ENCODE data around the gene RDH12.

Gene RDH12

DNA sequence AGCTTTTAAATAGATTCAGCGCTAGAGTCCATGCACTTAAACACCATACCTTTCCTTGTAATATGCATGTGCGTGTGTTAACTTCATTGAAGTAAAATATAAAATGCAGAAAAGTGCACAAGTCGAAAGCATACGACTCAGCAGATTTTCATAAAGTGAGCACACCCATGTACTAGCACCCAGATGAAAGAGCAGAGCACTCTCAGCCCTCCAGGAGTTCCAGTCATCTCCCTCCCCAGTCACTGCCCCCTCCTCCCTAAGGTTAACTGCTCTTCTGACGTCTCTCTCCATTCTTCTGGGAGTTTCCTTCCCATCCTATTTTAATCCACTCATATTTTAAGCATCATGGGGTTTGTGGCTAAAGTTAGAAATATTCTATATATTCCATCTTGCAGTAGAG, 20.2 kb downstream of the RDH12 start:
- Histone ChIP-seq H3K9me3 (ENCODE audit: control insufficient read depth, insufficient read depth, low read length) (no peaks in the 10 kb centered on the region), H3K4me3 (ENCODE audit: low read length) (no peak overlapping the region), H3F3A (ENCODE audit: control insufficient read depth, insufficient read depth) (no peaks in the 10 kb centered on the region), H3K9me2 (replicated peaks; ENCODE audit: control insufficient read depth, low read length) (no peaks in the 10 kb centered on the region), H3K36me3 (ENCODE audit: control insufficient read depth, low read length) (no peaks in the 10 kb centered on the region), H3K27me3 (ENCODE audit: control insufficient read depth, low read length) (peaks cover 41% of the 10 kb centered on the region), H3K4me2 (ENCODE audit: low read length) (no peak overlapping the region), H3K4me1 (ENCODE audit: control insufficient read depth, low read length) (no peaks in the 10 kb centered on the region), H3K27ac (ENCODE audit: low read depth, low read length) (no peak overlapping the region), H3K79me2 (ENCODE audit: control insufficient read depth, low read length) (no peaks in the 10 kb centered on the region), H4K20me1 (ENCODE audit: control insufficient read depth, insufficient read depth, low read depth, low read length) (no peaks in the 10 kb centered on the region)
- TF ChIP-seq, protein P1, sequence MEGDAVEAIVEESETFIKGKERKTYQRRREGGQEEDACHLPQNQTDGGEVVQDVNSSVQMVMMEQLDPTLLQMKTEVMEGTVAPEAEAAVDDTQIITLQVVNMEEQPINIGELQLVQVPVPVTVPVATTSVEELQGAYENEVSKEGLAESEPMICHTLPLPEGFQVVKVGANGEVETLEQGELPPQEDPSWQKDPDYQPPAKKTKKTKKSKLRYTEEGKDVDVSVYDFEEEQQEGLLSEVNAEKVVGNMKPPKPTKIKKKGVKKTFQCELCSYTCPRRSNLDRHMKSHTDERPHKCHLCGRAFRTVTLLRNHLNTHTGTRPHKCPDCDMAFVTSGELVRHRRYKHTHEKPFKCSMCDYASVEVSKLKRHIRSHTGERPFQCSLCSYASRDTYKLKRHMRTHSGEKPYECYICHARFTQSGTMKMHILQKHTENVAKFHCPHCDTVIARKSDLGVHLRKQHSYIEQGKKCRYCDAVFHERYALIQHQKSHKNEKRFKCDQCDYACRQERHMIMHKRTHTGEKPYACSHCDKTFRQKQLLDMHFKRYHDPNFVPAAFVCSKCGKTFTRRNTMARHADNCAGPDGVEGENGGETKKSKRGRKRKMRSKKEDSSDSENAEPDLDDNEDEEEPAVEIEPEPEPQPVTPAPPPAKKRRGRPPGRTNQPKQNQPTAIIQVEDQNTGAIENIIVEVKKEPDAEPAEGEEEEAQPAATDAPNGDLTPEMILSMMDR (IDR thresholded peaks at IDR 0.05; ENCODE audit: low read depth, low read length, poor library complexity, severe bottlenecking), result no peak
- TF ChIP-seq EZH2phosphoT487 (IDR thresholded peaks at IDR 0.05; ENCODE audit: borderline replicate concordance, low read length), result no peak

DNA sequence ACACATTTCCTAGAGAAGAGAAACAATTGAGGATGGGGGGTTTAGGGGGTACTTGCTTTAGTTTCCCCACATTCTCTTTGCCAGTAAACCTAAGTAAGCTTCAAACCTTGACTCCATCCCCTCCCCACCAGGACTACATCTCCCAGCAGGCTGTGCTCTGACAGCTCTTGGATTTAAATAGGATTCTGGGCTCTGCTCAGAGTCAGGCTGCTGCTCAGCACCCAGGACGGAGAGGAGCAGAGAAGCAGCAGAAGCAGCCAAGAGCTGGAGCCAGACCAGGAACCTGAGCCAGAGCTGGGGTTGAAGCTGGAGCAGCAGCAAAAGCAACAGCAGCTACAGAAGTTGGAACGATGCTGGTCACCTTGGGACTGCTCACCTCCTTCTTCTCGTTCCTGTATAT, 20.6 kb downstream of the RDH12 start:
- H3K4me2 ChIP-seq (ENCODE audit: low read length), result no peak overlapping the region
- H4K20me1 ChIP-seq (ENCODE audit: control insufficient read depth, insufficient read depth, low read depth, low read length), result no peaks in the 10 kb centered on the region
- H3K9me3 ChIP-seq (ENCODE audit: control insufficient read depth, insufficient read depth, low read length), result no peaks in the 10 kb centered on the region
- H3K36me3 ChIP-seq (ENCODE audit: control insufficient read depth, low read length), result no peaks in the 10 kb centered on the region
- H3F3A ChIP-seq (ENCODE audit: control insufficient read depth, insufficient read depth), result no peaks in the 10 kb centered on the region
- peaks cover 41% of the 10 kb centered on the region for H3K27me3 ChIP-seq (ENCODE audit: control insufficient read depth, low read length)
- TF ChIP-seq, protein P1 (IDR thresholded peaks at IDR 0.05; ENCODE audit: low read depth, low read length, poor library complexity, severe bottlenecking), result no peak
- TF ChIP-seq EZH2phosphoT487 (IDR thresholded peaks at IDR 0.05; ENCODE audit: borderline replicate concordance, low read length), result no peak
- H3K27ac ChIP-seq (ENCODE audit: low read depth, low read length), result no peak overlapping the region
- no peaks in the 10 kb centered on the region for H3K79me2 ChIP-seq (ENCODE audit: control insufficient read depth, low read length)
- no peaks in the 10 kb centered on the region for H3K4me1 ChIP-seq (ENCODE audit: control insufficient read depth, low read length)
- no peak overlapping the region for H3K4me3 ChIP-seq (ENCODE audit: low read length)
- H3K9me2 ChIP-seq (replicated peaks; ENCODE audit: control insufficient read depth, low read length), result no peaks in the 10 kb centered on the region

DNA sequence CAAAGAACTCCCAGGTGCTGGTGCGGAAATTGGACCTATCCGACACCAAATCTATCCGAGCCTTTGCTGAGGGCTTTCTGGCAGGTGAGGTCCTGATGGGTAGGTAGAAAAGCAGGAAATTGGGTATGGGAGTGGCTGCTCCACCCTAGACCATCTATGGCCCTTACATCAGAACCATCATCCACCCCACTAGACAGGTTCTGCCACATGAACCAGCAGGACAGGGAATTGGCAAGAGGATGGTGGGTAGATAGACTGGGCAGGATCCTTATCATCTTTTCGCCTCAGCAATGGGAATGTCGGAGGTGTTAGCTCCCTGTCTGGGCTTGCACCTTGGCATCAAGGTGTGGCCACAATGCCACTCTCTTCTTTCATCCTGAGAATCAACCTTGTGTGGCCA, 23.5 kb downstream of the RDH12 start:
- no peaks in the 10 kb centered on the region for H3K4me1 ChIP-seq (ENCODE audit: control insufficient read depth, low read length)
- no peaks in the 10 kb centered on the region for H3K9me3 ChIP-seq (ENCODE audit: control insufficient read depth, insufficient read depth, low read length)
- no peak overlapping the region for H3K4me2 ChIP-seq (ENCODE audit: low read length)
- TF ChIP-seq, protein P1 (IDR thresholded peaks at IDR 0.05; ENCODE audit: low read depth, low read length, poor library complexity, severe bottlenecking), result no peak
- no peak for TF ChIP-seq EZH2phosphoT487 (IDR thresholded peaks at IDR 0.05; ENCODE audit: borderline replicate concordance, low read length)
- H3K27ac ChIP-seq (ENCODE audit: low read depth, low read length), result no peak overlapping the region
- H3K36me3 ChIP-seq (ENCODE audit: control insufficient read depth, low read length), result no peaks in the 10 kb centered on the region
- H3K4me3 ChIP-seq (ENCODE audit: low read length), result no peak overlapping the region
- no peaks in the 10 kb centered on the region for H3K9me2 ChIP-seq (replicated peaks; ENCODE audit: control insufficient read depth, low read length)
- H4K20me1 ChIP-seq (ENCODE audit: control insufficient read depth, insufficient read depth, low read depth, low read length), result no peaks in the 10 kb centered on the region
- H3K79me2 ChIP-seq (ENCODE audit: control insufficient read depth, low read length), result no peaks in the 10 kb centered on the region
- H3F3A ChIP-seq (ENCODE audit: control insufficient read depth, insufficient read depth), result no peaks in the 10 kb centered on the region
- H3K27me3 ChIP-seq (ENCODE audit: control insufficient read depth, low read length), result peaks cover 35% of the 10 kb centered on the region

DNA sequence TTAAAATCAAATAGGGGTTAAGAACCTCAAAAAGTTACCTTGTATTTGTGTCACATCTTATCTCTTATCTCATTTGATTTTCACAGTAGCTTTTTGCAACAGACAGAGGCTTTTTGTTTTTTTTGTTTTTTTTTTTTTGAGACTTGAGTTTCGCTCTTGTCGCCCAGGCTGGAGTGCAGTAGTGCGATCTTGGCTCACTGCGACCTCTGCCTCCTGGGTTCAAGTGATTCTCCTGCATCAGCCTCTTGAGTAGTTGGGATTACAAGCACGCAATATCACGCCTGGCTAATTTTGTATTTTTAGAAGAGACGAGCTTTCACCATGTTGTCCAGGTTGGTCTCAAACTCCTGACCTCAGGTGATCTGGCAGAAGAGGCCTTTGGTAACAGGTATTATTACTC, 25.7 kb downstream of the RDH12 start:
- no peaks in the 10 kb centered on the region for H3K79me2 ChIP-seq (ENCODE audit: control insufficient read depth, low read length)
- TF ChIP-seq, protein P1 (IDR thresholded peaks at IDR 0.05; ENCODE audit: low read depth, low read length, poor library complexity, severe bottlenecking), result no peak
- TF ChIP-seq EZH2phosphoT487 (IDR thresholded peaks at IDR 0.05; ENCODE audit: borderline replicate concordance, low read length), result no peak
- H3K27me3 ChIP-seq (ENCODE audit: control insufficient read depth, low read length), result peaks cover 19% of the 10 kb centered on the region
- H3K4me3 ChIP-seq (ENCODE audit: low read length), result no peak overlapping the region
- H3K9me2 ChIP-seq (replicated peaks; ENCODE audit: control insufficient read depth, low read length), result no peaks in the 10 kb centered on the region
- H4K20me1 ChIP-seq (ENCODE audit: control insufficient read depth, insufficient read depth, low read depth, low read length), result no peaks in the 10 kb centered on the region
- no peak overlapping the region for H3K4me2 ChIP-seq (ENCODE audit: low read length)
- H3K27ac ChIP-seq (ENCODE audit: low read depth, low read length), result no peak overlapping the region
- no peaks in the 10 kb centered on the region for H3K9me3 ChIP-seq (ENCODE audit: control insufficient read depth, insufficient read depth, low read length)
- H3K36me3 ChIP-seq (ENCODE audit: control insufficient read depth, low read length), result no peaks in the 10 kb centered on the region
- no peaks in the 10 kb centered on the region for H3F3A ChIP-seq (ENCODE audit: control insufficient read depth, insufficient read depth)
- H3K4me1 ChIP-seq (ENCODE audit: control insufficient read depth, low read length), result no peaks in the 10 kb centered on the region

Data from DOHH2 (cell line).